SU-DHL-6 (cell line): ENCODE data around the gene CITED2.

Experiments
- H2AFZ ChIP-seq: fragments of 200-600 bp; sonication (generic); 2 replicates; pipeline ENCODE4 v1.6.1; 2014; ENCODE audit warnings: low read depth, mild to moderate bottlenecking, moderate library complexity, mixed read lengths, antibody characterized with exemption, low read length; ENCODE audit not compliant: severe bottlenecking
- H3F3A ChIP-seq: fragments of 200-600 bp; shearing (Covaris generic); 2 replicates; pipeline ENCODE4 v1.6.0; 2016; ENCODE audit warnings: antibody characterized with exemption, mild to moderate bottlenecking; ENCODE audit not compliant: insufficient read depth
- H3K27ac ChIP-seq: fragments of 200-600 bp; sonication (generic); 2 replicates; pipeline ENCODE4 v1.5.1; 2016; ENCODE audit warnings: low read depth, mild to moderate bottlenecking, low read length, moderate library complexity, mixed read lengths
- H3K27me3 ChIP-seq: fragments of 200-600 bp; sonication (generic), shearing (Covaris generic); 2 replicates; pipeline ENCODE4 v1.6.0; 2014; ENCODE audit warnings: mild to moderate bottlenecking, low read length
- H3K36me3 ChIP-seq: fragments of 200-600 bp; sonication (generic); 2 replicates; pipeline ENCODE4 v1.6.1; 2014; ENCODE audit warnings: mild to moderate bottlenecking, low read length, mixed read lengths
- H3K4me2 ChIP-seq: fragments of 300-600, 200-600 bp; shearing (Covaris generic), sonication (generic); 2 replicates; pipeline ENCODE4 v1.6.0; 2014; ENCODE audit warnings: low read length, low read depth, mild to moderate bottlenecking; ENCODE audit not compliant: poor library complexity, severe bottlenecking
- H3K4me3 ChIP-seq: fragments of 200-600 bp; sonication (generic); 2 replicates; pipeline ENCODE4 v1.5.1; 2014; ENCODE audit warnings: antibody characterized with exemption, low read length, mild to moderate bottlenecking, mixed read lengths; ENCODE audit not compliant: insufficient read depth, poor library complexity, severe bottlenecking
- H3K79me2 ChIP-seq: fragments of 200-600 bp; sonication (generic); 2 replicates; pipeline ENCODE4 v1.6.1; 2014; ENCODE audit warnings: mild to moderate bottlenecking, low read length, moderate library complexity; ENCODE audit not compliant: insufficient read depth
- H3K9ac ChIP-seq: fragments of 200-600 bp; sonication (generic); 2 replicates; pipeline ENCODE4 v1.7.0; 2014; ENCODE audit warnings: mild to moderate bottlenecking, low read length
- H3K9me2 ChIP-seq: fragments of 200-600 bp; sonication (generic); replicated peaks from 2 replicates; pipeline ENCODE4 v1.6.1; 2014; ENCODE audit warnings: low read length; ENCODE audit not compliant: insufficient read depth
- H3K9me3 ChIP-seq: fragments of 200-600 bp; sonication (generic); 2 replicates; pipeline ENCODE4 v1.6.1; 2014; ENCODE audit warnings: low read length, mixed read lengths; ENCODE audit not compliant: insufficient read depth
- H4K20me1 ChIP-seq: fragments of 200-600 bp; sonication (generic); 2 replicates; pipeline ENCODE4 v1.6.1; 2014; ENCODE audit warnings: low read depth, mild to moderate bottlenecking, antibody characterized with exemption, low read length, moderate library complexity, mixed read lengths
- CTCF ChIP-seq: fragments of 200-600 bp; sonication (generic); IDR thresholded peaks from one replicate; pipeline ENCODE4 v1.5.1; 2017; ENCODE audit warnings: antibody characterized with exemption, mild to moderate bottlenecking, low read length, moderate library complexity; ENCODE audit not compliant: insufficient read depth, poor library complexity, severe bottlenecking
- EZH2phosphoT487 ChIP-seq: fragments of 200-600 bp; sonication (generic), shearing (Covaris generic); conservative IDR thresholded peaks from 2 replicates; pipeline ENCODE4 v1.6.1; 2018; ENCODE audit warnings: mild to moderate bottlenecking, antibody characterized with exemption, low read length, moderate library complexity, mixed read lengths

CITED2 gene

GRCh38 chr6:139369068-139369467 lies 5.4 kb downstream of the CITED2 start:
- Histone ChIP-seq H3K9ac (no peak overlapping the region), H3K79me2 (peaks cover 34% of the 10 kb centered on the region), H3K9me3 (no peaks in the 10 kb centered on the region), H3F3A (peaks cover 27% of the 10 kb centered on the region), H3K27ac (no peak overlapping the region), H3K27me3 (no peaks in the 10 kb centered on the region), H3K36me3 (no peaks in the 10 kb centered on the region; the same call in 1 of the 2 replicates), H3K9me2 (no peaks in the 10 kb centered on the region), H2AFZ (no peak overlapping the region), H4K20me1 (no peaks in the 10 kb centered on the region), H3K4me2 (no peak overlapping the region), H3K4me3 (no peak overlapping the region)
- no peak for TF ChIP-seq CTCF
- TF ChIP-seq EZH2phosphoT487: no peak

GRCh38 chr6:139368661-139369060 lies 5.8 kb downstream of the CITED2 start:
- no peaks in the 10 kb centered on the region for H4K20me1 ChIP-seq
- H3F3A ChIP-seq: peaks cover 26% of the 10 kb centered on the region
- H3K79me2 ChIP-seq: peaks cover 29% of the 10 kb centered on the region
- H3K27me3 ChIP-seq: no peaks in the 10 kb centered on the region
- H3K9ac ChIP-seq: no peak overlapping the region
- TF ChIP-seq CTCF (no peak), EZH2phosphoT487 (no peak)
- H3K4me2 ChIP-seq: no peak overlapping the region
- no peak overlapping the region for H3K4me3 ChIP-seq
- no peak overlapping the region for H2AFZ ChIP-seq
- no peaks in the 10 kb centered on the region for H3K9me2 ChIP-seq
- H3K36me3 ChIP-seq: no peaks in the 10 kb centered on the region; the same call in 1 of the 2 replicates
- no peaks in the 10 kb centered on the region for H3K9me3 ChIP-seq
- no peak overlapping the region for H3K27ac ChIP-seq

- no peak overlapping the region for H3K27ac ChIP-seq
- H3K4me2 ChIP-seq: no peak overlapping the region
Measured at GRCh38 chr6:139367810-139368351, 6.6 kb downstream of the CITED2 start.

More at GRCh38 chr6:139367810-139368351, 6.6 kb downstream of the CITED2 start:
- Histone ChIP-seq H3K4me3 (no peak overlapping the region), H3F3A (peaks cover 31% of the 10 kb centered on the region), H2AFZ (no peak overlapping the region), H3K27me3 (no peaks in the 10 kb centered on the region), H4K20me1 (no peaks in the 10 kb centered on the region), H3K79me2 (peaks cover 22% of the 10 kb centered on the region), H3K36me3 (no peaks in the 10 kb centered on the region; the same call in 1 of the 2 replicates), H3K9me2 (no peaks in the 10 kb centered on the region), H3K9me3 (no peaks in the 10 kb centered on the region), H3K9ac (no peak overlapping the region)
- TF ChIP-seq CTCF (no peak), EZH2phosphoT487 (no peak)
